ENCODE results near the gene WWC1.

The WWC1 gene

DNA sequence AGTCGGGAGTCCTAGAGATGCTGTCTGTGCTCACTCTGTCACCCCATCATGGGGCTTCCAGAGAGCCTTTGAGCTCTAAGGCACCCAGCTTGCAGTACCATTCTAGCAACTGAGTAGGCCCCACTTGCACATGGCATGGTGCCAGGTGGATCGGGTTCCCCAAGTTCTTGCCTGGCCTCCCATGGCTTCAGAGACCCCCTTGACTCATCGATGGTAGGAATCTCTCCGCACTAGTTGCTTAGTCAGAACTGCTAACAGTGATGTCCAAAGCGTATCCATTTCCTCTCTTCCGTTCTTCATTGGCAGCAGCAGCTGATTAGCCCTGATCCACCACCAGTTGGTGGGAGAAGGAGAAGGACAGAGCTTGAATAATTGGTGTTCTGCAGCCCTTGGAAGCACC is 124.5 kb downstream of the WWC1 start:
- H3K4me3 ChIP-seq (ENCODE audit: low read depth, low read length) = no peak overlapping the region
- TF ChIP-seq, protein P1, sequence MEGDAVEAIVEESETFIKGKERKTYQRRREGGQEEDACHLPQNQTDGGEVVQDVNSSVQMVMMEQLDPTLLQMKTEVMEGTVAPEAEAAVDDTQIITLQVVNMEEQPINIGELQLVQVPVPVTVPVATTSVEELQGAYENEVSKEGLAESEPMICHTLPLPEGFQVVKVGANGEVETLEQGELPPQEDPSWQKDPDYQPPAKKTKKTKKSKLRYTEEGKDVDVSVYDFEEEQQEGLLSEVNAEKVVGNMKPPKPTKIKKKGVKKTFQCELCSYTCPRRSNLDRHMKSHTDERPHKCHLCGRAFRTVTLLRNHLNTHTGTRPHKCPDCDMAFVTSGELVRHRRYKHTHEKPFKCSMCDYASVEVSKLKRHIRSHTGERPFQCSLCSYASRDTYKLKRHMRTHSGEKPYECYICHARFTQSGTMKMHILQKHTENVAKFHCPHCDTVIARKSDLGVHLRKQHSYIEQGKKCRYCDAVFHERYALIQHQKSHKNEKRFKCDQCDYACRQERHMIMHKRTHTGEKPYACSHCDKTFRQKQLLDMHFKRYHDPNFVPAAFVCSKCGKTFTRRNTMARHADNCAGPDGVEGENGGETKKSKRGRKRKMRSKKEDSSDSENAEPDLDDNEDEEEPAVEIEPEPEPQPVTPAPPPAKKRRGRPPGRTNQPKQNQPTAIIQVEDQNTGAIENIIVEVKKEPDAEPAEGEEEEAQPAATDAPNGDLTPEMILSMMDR (IDR thresholded peaks at IDR 0.05; ENCODE audit: borderline replicate concordance, insufficient read depth, low read depth, low read length) = no peak

DNA sequence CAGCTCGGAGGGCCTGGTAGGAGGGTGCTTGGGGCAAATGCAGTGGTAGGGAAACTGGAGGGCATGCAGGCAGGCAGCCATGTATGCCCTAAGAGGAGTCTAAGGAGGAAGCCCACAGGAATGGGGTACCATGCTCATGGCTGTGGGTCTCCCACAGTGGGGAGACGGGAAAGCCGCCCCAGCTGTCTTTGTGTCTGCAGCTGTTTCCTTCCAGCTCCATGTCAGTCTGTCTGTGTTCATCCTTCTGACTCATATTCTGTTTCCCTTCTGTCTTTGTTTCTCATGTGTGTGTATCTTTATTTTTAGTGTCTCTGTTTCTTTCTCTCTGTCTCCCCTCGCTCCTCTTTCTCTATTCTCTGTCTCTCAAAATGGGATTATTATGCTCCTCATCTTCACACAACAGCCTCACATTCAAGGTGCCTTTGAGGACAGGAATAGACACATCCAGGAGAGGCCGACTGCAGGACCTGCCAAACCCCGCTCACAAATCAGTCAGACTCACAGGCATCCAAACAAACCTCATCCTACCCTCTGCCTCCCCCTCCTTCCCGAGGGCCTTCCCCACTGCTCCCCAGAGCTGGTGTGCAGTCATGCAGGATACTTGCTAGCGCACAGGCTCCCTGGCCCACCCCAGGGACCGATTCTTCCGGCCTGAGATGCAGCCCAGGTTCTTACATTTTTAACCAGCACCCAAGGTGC is 126.4 kb downstream of the WWC1 start:
- TF ChIP-seq, protein P1 (IDR thresholded peaks at IDR 0.05; ENCODE audit: borderline replicate concordance, insufficient read depth, low read depth, low read length) = no peak
- no peak overlapping the region for H3K4me3 ChIP-seq (ENCODE audit: low read depth, low read length)

DNA sequence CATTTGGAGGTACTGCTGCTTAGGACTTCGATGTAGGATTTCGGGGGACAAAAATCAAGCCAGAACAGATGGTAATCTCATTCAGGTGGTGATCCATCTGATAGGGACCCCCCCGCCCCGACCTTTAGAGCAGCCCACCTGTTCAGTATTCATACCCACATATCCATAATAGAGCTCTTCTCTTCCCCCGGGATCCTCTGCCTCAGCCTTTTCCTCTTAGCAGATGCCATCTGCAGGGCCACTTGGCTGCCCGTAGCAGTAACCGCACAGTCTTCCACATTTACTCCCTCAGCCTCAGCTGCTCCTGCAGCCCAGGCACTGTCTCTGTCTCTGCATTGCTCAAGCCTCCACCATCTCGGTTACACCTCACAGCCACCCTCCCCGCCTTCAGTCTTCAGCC is 129.0 kb downstream of the WWC1 start:
- H3K4me3 ChIP-seq (ENCODE audit: low read depth, low read length) = no peak overlapping the region
- TF ChIP-seq, protein P1 (IDR thresholded peaks at IDR 0.05; ENCODE audit: borderline replicate concordance, insufficient read depth, low read depth, low read length) = no peak

DNA sequence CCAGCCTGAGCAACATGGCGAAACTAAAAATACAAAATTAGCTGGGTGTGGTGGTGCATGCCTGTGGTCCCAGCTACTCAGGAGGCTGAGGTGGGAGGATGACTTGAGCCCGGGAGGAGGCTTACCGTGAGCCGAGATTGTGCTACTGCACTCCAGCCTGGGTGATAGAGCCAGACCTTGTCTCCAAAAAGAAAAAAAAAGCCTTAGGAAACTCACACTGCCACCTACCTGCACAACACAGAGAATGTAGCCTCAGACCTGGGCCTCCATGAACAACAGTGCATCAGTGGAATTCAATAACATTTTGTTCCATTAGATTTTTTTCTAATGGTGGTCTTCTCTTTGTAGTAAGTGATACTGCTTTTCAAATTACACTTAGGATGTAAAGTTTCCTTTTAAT is 131.0 kb downstream of the WWC1 start:
- TF ChIP-seq, protein P1 (IDR thresholded peaks at IDR 0.05; ENCODE audit: borderline replicate concordance, insufficient read depth, low read depth, low read length) = no peak
- H3K4me3 ChIP-seq (ENCODE audit: low read depth, low read length) = no peak overlapping the region

DNA sequence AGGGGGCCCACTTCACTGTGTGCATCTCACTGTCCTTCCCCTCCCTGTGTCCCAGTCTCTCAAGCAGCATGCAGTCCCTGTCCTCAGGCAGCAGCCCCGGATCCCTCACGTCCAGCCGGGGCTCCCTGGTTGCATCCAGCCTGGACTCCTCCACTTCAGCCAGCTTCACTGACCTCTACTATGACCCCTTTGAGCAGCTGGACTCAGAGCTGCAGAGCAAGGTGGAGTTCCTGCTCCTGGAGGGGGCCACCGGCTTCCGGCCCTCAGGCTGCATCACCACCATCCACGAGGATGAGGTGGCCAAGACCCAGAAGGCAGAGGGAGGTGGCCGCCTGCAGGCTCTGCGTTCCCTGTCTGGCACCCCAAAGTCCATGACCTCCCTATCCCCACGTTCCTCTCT is 132.0 kb downstream of the WWC1 start:
- TF ChIP-seq, protein P1 (IDR thresholded peaks at IDR 0.05; ENCODE audit: borderline replicate concordance, insufficient read depth, low read depth, low read length) = no peak
- H3K4me3 ChIP-seq (ENCODE audit: low read depth, low read length) = no peak overlapping the region

DNA sequence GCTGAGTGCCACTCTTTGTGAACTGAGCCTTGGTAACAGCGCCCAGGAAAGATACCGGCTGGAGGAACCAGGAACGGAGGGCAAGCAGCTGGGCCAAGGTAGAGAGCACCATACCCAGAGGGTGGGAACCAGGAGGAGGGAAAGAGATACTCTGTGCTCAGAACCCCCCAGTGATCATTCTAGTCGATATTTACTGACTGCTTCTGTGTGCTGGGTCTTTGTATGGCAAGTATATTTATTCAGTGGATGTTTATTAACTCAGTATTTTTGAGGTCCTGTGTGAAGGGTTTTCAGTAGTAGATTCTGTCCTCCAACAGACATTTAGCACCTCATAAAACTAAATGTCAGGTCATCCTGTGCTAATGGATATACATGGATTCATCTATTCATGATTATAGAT is 132.5 kb downstream of the WWC1 start:
- TF ChIP-seq, protein P1 (IDR thresholded peaks at IDR 0.05; ENCODE audit: borderline replicate concordance, insufficient read depth, low read depth, low read length) = no peak
- H3K4me3 ChIP-seq (ENCODE audit: low read depth, low read length) = no peak overlapping the region

DNA sequence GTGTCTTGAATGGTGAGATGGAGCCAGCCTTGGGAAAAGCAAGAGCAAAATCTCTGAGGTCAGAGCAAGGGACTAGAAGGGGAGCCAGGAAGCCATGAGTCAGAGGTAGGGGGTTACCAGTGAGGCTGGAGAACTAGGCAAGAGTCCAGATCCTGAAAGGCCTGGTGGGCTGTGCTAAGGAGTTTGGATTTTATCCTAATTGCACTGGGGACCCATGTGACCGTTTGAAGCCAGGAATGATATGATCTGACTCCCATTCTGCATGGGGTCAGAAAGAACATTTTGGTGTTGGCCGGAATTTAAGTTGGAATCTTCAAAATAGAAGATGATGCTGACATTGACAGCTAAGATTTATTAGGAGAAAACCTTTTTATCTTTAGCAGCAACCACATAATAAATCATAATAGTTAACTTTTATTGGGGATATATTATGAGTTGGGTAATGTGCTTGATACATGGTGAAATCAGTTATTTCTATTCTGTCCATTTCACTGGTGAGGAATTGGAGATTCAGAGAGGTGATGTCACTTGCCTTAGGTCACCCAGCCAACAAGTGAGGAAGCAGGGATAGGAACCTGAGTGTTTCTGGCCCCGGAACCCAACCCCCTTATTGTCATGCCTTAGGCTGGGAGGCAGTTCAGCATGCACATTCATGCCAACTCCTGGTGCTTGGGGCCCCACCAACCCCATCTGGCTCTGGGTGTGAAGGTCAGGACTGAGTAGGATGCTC is 133.3 kb downstream of the WWC1 start:
- H3K4me3 ChIP-seq (ENCODE audit: low read depth, low read length) = no peak overlapping the region
- TF ChIP-seq, protein P1 (IDR thresholded peaks at IDR 0.05; ENCODE audit: borderline replicate concordance, insufficient read depth, low read depth, low read length) = no peak
